Measurements from ENCODE around the gene WWTR1. TPM values are rescaled to one million over a fixed set of nuclear protein-coding genes. Genes with fewer than 3 reads are reported as not detected.
A peak's percentile ranks its signal among the peaks of the same experiment; 100 is the strongest.

WWTR1 gene
- total RNA-seq, 1 experiment from 2014 or later: 25.5 TPM

GRCh38 chr3:149479621-149480325 lies 178.1 kb downstream of the WWTR1 start:
- ATAC-seq: peak; percentile 41
- H3K36me3 Mint-ChIP-seq: no peaks in the 10 kb centered on the region

More at GRCh38 chr3:149479621-149480325, 178.1 kb downstream of the WWTR1 start:
- Mint-ChIP-seq H3K9me3 (no peaks in the 10 kb centered on the region), H3K4me1 (peaks cover 8% of the 10 kb centered on the region), H3K27me3 (ENCODE audit: low read depth) (no peaks in the 10 kb centered on the region), H3K4me3 (no peak overlapping the region), H3K27ac (no peak overlapping the region)
- POLR2A ChIA-PET: no interaction called here
- CTCF ChIA-PET: interaction anchor here (0.8 to 2.6 kb wide), 22 partner anchors 9 to 529 kb away, joined by 3 to 21 read pairs (median 4); partner anchors contain the start of gene TM4SF18
- TF ChIP-seq ATF1 (CRISPR knock-in tag; IDR thresholded peaks at IDR 0.05) (no peak), KAT7 (CRISPR knock-in tag; IDR thresholded peaks at IDR 0.05; ENCODE audit: borderline replicate concordance) (no peak), SP1 (CRISPR knock-in tag; conservative IDR thresholded peaks at IDR 0.05) (no peak), ZBTB43 (CRISPR knock-in tag; IDR thresholded peaks at IDR 0.05) (no peak), ZSCAN18 (CRISPR knock-in tag; IDR thresholded peaks at IDR 0.05) (no peak), ZNF425 (CRISPR knock-in tag; conservative IDR thresholded peaks at IDR 0.05) (no peak), ERG (CRISPR knock-in tag; IDR thresholded peaks at IDR 0.05) (no peak), MYBL2 (CRISPR knock-in tag; IDR thresholded peaks at IDR 0.05) (no peak), ZNF121 (CRISPR knock-in tag; IDR thresholded peaks at IDR 0.05) (no peak), IRF1 (CRISPR knock-in tag; IDR thresholded peaks at IDR 0.05) (no peak), PRDM15 (CRISPR knock-in tag; IDR thresholded peaks at IDR 0.05) (no peak), ZNF512 (CRISPR knock-in tag; IDR thresholded peaks at IDR 0.05; ENCODE audit: borderline replicate concordance) (no peak), E2F1 (CRISPR knock-in tag; IDR thresholded peaks at IDR 0.05) (no peak), CTCF (IDR thresholded peaks at IDR 0.05) (no peak), MLX (CRISPR knock-in tag; IDR thresholded peaks at IDR 0.05) (no peak), CREB1 (CRISPR knock-in tag; IDR thresholded peaks at IDR 0.05) (no peak), E2F4 (CRISPR knock-in tag; IDR thresholded peaks at IDR 0.05; ENCODE audit: borderline replicate concordance, low read depth) (no peak), ETV6 (CRISPR knock-in tag; IDR thresholded peaks at IDR 0.05) (no peak), PRRX2 (CRISPR knock-in tag; IDR thresholded peaks at IDR 0.05) (no peak)
- no peak for DNase-seq (ENCODE audit: low spot score)

All from WTC11 (cell line).